NCI-H1092 (cell line): ENCODE results near the gene TEX14.
"Not testable (repeated sequence)": the region's sequence is repeated elsewhere in the genome, so short reads cannot be mapped to it uniquely, and the experiment has no call there.

Source experiments
- DNase-seq: peaks from one replicate; lab custom pipeline; 2025; lab: John Stamatoyannopoulos, UW

TEX14 gene

GRCh38 chr17:58688521-58688920 is 3.3 kb downstream of the TEX14 start:
- no peak for DNase-seq

- no peak for DNase-seq
Measured at GRCh38 chr17:58686980-58687379, 4.9 kb downstream of the TEX14 start.

GRCh38 chr17:58684462-58684861 is 7.4 kb downstream of the TEX14 start:
- not testable (repeated sequence) for DNase-seq

- DNase-seq, result no peak
Measured at GRCh38 chr17:58684003-58684402, 7.8 kb downstream of the TEX14 start.

- DNase-seq, result no peak
Measured at GRCh38 chr17:58680038-58680369, 11.8 kb downstream of the TEX14 start.

- no peak for DNase-seq
Measured at GRCh38 chr17:58679263-58680037, 12.4 kb downstream of the TEX14 start.

GRCh38 chr17:58678287-58678686 is 13.6 kb downstream of the TEX14 start:
- not testable (repeated sequence) for DNase-seq

- DNase-seq, result no peak
Measured at GRCh38 chr17:58677194-58677880, 14.5 kb downstream of the TEX14 start.

- DNase-seq, result no peak
Measured at GRCh38 chr17:58671969-58672368, 19.9 kb downstream of the TEX14 start.

GRCh38 chr17:58669853-58670252 is 22.0 kb downstream of the TEX14 start:
- no peak for DNase-seq

GRCh38 chr17:58668598-58668935 is 23.3 kb downstream of the TEX14 start:
- no peak for DNase-seq

GRCh38 chr17:58667934-58668597 is 23.8 kb downstream of the TEX14 start:
- no peak for DNase-seq

GRCh38 chr17:58666858-58667267 is 25.0 kb downstream of the TEX14 start:
- peak; percentile 37 for DNase-seq

GRCh38 chr17:58665946-58666857 is 25.6 kb downstream of the TEX14 start:
- no peak for DNase-seq

- no peak for DNase-seq
Measured at GRCh38 chr17:58664302-58664701, 27.5 kb downstream of the TEX14 start.

- DNase-seq, result no peak
Measured at GRCh38 chr17:58661499-58661898, 30.3 kb downstream of the TEX14 start.

- no peak for DNase-seq
Measured at GRCh38 chr17:58660621-58661020, 31.2 kb downstream of the TEX14 start.

- DNase-seq, result not testable (repeated sequence)
Measured at GRCh38 chr17:58659714-58660084, 32.1 kb downstream of the TEX14 start.

GRCh38 chr17:58658804-58659713 is 32.8 kb downstream of the TEX14 start:
- peak; percentile 84 for DNase-seq

- DNase-seq, result not testable (repeated sequence)
Measured at GRCh38 chr17:58657962-58658803, 33.7 kb downstream of the TEX14 start.
